HG03139 (cell line): Measurements from ENCODE around the gene LPIN1.
"Not testable (repeated sequence)": the region's sequence is repeated elsewhere in the genome, so short reads cannot be mapped to it uniquely, and the experiment has no call there.

Experiments
- ATAC-seq: cut with Tn5 transposase; IDR thresholded peaks from one replicate; pipeline ENCODE4 v1.9.1; 2021; ENCODE audit not compliant: unreplicated experiment

The LPIN1 gene

DNA sequence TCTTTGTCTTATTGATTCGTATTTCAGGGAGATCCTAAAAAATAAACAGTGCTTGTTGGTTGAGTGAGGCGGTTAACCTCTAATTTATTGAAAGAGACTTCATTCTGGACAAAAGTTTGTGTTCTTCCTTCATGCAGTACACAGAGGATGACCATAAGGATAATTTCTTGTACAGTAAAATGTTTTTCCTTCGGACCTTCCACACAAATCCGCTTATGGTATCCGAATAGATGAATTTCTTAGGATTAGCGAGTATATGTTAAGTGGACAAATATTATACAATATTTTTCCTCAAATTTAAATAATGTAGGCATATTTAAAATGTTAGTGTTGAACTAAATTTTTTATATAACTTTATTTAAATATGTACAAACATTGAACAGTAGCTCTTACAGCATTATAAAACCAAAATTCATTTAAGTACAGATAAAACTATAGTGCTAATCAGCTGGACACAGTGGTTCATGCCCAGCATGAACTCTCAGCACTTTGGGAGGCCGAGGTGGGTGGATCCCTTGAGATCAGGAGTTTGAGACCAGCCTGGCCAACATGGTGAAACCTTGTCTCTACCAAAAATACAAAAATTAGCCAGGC lies 84.4 kb downstream of the LPIN1 start:
- no peak for ATAC-seq

DNA sequence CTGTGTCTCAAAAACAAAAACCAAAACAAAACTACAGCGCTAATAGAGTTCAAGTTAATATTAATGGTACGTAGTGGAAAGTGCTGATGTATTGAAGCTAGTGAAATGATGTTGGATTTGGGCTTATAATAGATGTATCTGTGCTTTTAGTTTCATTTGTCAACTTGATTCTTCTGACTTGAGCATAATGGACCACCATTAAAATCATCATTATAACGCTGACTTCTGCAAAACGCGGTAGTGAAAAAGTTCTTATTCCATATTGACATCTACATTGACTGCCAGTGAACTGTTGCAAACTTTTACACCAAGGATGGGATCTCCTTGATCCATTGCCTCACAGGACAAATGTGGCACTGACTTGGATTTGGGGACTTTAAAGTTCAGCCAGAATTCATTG lies 85.0 kb downstream of the LPIN1 start:
- no peak for ATAC-seq

DNA sequence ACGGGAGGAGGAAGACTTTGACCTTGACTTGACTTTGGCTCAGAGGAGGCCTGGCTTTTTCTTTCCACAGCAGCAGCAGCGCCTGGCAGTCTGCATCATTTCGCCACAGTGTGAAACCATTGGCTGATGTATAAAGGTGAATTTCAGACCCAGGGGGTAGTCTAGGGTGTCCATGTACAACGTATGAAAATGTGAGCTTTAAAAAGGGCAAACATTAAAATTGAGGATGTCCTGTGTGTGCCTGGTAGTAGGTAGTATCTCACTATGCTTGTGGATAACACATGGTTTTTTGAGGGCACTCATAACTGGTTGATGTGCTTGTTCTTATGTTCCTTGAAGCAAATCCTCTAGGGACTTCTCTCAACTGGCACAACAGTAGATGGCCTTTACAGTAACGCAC lies 86.1 kb downstream of the LPIN1 start:
- ATAC-seq: no peak

DNA sequence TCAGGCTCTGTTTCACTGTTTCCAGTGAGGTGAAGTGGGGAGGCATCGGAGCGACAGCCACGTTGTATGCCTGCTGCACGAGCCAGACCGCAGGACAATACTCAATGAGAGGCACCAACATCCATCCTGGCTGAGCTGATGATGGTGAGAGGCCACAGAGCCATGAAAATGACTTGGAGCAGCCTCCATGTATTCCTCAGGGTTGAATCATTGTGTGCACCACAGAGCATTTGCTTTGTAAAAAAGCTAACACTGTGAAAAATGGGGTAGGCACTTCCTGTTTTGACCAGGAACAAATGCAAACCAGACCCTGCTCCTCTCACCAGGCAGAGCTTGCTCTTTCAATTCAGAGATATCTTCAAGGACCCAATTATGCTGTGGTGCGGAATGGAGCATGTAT lies 87.2 kb downstream of the LPIN1 start:
- no peak for ATAC-seq

DNA sequence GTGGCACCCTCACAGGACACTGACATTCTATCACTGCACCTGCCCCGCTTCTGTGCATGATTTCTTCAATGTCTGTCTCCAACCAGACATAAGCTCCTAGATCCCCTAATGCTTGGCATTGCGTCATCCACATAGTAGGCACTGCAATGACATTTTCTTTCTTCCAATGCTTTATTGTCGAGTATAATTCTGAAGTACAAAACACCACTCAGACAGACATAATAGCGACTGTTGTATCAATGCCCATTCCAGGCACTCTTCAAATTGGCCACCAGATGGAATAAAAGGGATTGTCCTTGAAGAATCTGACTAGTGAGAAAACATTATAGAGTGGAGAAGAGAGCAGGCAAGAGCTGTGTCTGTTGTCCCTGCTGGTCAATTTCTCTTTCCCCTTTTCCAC lies 89.0 kb downstream of the LPIN1 start:
- ATAC-seq: no peak

DNA sequence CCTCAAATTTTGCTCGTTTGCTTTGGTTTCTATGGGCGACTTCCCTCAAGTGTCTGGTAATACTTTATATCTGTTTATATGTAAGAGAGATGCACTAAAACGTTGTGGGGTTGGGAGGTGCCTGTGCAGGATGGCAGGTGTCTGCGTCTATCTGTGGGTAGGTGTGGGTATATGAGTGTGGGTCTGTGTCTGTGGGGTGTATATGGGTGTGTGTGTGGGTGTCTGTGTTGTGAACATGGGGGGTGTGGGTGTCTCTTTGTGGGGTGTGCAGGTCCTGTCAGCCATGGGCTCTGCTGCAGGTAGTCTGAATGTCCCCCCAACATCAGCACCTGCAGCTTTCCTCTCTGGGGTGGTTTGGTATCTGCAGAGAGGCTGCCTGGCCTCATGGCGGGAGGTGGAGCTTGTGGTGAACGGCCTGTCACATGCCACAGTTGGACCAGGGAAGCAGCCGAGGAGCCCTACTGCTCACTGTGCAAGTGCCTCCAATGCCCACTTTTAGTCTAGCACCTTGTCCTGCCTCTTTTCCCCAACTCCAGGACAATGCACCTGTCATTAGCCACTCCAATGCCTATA lies 90.3 kb downstream of the LPIN1 start:
- no peak for ATAC-seq

DNA sequence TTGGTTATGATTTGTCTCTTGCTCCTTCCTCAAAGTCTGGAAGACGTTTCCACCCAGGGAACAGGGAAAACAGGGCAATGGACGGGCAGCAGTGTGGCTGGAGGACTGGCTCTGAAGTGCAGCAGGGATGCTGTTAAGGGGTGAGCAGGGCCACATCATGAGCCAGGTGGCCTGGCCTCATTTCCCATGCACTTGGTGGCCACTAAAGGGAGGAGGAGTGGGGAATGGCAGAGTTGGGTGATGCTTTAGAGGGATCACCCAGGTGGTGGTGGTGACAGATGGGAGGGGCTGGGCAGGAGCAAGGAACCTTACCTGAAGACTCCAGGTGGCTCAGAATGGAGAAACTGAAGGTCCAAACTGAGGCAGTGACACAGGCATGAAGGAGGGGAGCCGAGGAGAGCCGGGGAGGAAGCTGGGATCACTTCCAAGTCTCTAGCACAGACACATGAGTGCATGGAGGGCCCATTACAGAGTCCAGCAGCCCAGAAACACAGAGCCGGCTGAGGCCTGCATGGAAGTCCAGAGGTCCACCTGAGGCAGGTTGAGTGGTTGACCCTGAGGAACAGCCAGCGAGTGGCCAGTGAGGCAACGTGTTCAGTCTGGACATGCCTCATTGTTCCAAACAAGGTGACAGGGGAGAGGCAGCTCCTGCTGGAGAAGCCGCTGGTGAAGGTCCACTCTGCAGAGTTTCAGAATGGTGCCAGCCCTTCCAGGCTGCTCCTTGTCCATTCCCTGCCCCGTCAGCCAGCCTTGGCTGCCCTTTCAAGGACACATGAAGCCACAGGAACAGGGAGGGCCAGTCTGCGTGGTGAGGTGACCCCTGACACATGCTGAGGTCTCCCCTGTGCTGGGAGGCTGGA lies 91.7 kb downstream of the LPIN1 start:
- ATAC-seq: no peak

DNA sequence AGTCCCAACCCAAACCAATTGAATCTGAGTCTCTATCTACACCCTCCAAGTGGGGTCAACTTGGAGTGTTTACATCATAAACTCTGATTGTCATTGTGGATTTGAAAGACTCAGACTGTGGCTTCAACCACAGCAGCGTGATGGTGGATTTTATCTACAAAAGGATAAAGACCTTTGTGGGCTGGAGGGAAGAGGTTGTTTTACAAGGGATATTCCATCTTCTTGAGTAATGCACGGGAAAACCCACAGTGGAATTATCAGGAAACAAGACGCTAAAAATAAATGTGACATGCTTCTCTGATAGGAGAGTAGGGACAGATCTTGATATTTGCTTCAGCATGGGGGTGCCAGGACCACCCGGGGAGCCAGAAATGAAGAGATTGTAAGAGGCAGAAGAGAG lies 93.5 kb downstream of the LPIN1 start:
- no peak for ATAC-seq

DNA sequence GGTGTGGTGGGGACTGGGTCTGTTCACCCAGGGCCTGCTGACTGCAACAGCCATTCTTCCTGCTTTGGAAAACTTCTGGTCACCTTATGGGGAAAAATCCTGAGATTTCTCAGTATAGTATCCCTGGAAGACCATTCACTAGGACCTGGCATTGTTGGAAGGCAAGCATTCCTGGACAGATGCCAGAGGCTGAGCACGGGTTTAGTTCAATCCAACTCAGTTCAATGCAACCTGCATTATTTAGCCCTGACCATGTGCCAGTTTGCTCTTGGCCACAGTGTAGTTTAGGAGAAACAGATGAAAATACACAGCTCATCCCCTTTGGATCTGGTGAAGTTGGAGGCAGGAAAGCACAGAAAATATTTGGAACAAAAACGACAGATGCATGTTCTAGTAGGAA lies 95.9 kb downstream of the LPIN1 start:
- no peak for ATAC-seq

DNA sequence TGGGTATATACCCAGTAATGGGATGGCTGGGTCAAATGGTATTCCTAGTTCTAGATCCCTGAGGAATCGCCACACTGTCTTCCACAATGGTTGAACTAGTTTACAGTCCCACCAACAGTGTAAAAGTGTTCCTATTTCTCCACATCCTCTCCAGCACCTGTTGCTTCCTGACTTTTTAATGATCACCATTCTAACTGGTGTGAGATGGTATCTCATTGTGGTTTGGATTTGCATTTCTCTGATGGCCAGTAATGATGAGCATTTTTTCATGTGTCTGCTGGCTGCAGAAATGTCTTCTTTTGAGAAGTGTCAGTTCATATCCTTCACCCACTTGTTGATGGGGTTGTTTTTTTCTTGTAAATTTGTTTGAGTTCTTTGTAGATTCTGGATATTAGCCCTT lies 98.4 kb downstream of the LPIN1 start:
- ATAC-seq: not testable (repeated sequence)

DNA sequence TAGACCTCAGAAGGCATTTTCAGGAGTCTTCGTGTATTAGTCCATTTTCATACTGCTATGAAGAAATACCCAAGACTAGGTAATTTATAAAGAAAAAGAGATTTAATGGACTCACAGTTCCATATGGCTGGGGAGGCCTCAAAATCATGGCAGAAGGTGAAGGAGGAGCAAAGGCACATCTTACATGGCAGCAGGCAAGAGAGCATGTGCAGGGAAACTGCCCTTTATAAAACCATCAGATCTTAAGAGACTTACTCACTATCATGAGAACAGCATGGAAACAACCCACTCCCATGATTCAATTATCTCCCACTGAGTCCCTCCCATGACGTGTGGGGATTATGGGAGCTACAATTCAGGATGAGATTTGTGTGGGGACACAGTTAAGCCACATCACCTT lies 101.5 kb downstream of the LPIN1 start:
- not testable (repeated sequence) for ATAC-seq

DNA sequence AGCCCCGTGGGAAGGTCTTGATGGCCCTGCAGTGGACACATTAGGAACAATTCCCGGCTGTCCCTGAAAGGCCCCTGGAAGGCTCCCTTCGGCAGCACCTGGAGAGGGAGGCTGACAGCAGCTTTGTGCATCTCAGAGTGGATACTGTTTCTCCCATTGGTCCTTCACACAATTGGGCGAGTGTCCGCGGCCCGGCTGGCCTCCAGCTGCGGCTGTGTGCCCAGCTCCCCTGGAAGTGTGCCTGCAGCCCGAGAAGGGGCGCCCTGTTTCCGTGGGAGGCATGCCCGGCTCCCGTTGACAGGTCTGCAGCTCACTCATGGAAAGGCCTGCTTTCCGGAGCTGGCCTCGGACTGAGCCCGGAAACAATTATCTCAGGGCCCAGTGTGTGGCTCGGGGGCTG lies 103.7 kb downstream of the LPIN1 start:
- no peak for ATAC-seq

DNA sequence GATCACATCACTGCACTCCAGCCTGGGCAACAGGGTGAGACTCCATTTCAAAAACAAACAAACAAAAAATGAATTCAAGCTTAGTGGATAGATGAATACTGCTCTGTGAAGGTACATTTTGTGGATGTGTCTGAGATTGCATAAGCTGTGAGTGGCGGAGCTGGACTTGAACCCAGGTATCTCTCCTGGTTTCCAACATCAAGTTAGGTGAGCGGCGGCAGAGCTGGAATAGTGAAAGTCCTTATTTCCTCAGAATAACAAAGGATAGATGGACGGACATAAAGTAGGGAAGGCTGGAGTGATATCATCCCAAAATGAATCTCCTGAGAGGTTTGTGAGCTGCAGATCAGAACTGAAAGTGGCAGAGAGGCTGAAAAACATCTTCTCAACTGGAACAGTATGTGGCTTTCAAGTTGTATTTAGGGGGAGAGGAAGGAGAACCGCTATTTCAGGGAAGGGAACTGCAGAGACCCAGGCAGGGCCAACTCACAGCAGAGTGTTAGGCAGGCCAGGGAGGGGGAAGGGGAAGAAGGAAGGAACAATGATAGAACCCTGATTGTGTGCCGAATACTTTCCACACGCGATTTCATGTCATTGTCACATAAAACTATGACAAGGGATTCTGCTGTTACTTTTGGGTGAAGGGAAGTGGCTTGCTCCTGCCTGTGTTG lies 106.2 kb downstream of the LPIN1 start:
- no peak for ATAC-seq

DNA sequence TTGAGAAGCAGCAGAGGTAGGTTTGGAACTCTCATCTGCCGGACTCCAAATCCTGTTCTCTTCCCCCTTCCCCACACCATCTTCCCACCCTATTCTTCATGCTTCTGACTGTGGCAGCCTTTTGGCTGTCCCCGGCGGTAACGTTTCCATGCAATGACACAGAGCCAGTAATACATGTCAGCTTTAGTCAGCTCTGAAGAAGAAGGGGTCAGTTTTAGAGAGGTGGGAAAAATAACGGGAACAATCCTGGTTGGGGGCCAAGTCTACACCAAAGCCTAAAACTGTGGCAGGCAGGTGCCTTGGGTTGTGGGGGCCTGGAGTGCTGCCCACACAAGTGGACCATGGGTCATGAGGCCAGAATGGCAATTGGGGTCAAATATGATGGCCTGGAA lies 106.8 kb downstream of the LPIN1 start:
- no peak for ATAC-seq

DNA sequence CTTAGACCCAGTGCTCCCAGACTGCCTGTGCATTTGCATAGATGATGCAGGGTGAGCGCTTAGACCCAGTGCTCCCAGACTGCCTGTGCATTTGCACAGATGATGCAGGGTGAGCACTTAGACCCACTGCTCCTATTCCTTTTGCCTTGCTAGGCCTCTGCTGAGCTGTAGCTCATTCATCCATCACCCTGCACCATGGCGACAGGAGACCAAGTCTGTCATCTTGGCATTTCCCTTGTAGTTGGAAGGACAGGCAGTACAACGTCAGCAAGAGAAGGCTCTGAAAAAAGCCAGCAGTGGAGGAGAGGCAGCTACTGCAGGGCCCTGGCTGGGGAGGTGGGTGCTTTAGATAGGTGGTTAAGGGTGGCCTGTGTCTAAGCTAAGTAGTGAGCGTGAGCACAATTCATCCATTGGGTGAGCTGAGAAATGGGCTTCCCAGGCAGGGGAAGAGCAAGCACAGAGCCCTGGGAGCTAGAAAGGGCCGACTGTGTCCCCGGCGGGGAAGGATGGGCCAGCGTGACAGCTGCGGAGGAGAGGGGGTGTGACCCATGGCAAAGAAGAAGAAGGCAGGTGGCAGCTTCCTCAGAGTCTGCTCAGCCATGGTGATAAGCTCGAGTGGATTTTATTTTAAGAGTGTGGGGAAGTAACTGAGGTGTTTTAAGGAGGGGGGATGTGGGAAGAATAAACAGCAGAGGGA lies 108.8 kb downstream of the LPIN1 start:
- no peak for ATAC-seq

DNA sequence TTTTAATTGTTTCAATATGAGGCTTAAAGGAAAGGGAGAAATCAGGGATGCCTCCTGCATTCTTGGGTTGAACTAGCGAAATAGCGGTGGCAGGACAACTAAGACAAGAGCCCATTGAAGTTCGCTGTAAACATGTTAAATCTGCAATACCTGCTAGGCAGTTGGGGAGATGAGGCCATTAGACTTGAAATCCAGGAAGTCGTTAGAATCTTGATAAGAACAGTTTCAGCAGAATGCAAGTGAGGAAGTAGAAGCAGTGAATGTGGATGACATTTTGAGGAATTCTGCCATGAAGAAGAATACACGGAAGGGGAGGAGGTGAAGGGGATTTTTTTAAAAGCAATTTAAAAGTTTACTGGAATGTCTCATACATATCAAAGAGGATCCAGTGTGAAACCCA lies 109.7 kb downstream of the LPIN1 start:
- ATAC-seq: no peak

DNA sequence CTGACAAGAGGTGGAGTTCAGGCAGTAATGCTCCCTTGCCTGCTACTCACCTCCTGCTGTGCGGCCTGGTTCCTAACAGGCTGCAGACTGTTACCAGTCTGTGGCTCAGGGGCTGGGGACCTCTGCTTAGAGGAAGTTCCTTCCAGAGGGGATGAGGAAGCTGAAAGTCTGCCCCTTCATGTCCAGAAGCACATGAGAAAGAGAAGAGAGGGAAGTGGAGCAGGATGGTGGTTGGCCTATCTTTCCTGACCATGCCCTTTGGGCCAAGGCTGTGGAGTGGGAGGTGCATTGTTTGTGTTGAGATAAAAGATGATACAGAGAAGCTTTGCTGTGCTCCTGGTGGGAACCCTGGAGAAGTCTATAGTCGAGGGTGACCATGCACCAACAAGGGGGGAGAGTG lies 112.5 kb downstream of the LPIN1 start:
- no peak for ATAC-seq

DNA sequence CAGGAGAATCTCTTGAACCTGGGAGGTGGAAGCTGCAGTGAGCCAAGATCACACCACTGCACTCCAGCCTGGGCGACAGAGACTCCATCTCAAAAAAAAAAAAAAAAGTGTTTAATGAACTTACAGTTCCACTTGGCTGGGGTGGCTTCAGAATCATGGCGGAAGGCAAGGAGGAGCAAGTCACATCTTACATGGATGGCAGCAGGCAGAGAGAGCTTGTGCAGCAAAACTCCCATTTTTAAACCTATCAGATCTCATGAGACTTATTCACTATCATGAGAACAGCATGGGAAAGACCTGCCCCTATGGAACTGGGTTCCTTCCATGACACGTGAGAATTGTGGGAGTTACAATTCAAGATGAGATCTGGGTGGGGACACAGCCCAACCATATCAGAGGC lies 113.5 kb downstream of the LPIN1 start:
- ATAC-seq: not testable (repeated sequence)

DNA sequence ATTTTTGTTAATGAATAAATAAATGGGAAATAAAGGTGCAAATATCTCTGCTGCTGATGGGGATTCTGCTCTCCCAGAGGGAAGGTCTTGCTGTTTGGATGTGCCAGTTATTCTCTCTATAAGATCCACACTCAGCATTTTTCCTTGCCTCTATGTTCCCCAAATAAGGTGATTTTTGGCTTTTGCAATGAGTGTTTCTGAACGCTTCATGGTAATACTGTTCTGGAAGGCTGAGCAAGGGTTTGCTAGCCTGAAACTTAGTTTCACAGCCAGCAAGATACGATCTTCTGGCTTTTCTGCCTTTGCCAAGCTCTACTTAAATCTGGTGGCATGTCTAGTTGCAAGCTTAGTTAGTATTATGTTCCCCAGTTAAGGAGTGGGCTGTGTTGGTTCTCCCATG lies 114.6 kb downstream of the LPIN1 start:
- ATAC-seq: no peak

DNA sequence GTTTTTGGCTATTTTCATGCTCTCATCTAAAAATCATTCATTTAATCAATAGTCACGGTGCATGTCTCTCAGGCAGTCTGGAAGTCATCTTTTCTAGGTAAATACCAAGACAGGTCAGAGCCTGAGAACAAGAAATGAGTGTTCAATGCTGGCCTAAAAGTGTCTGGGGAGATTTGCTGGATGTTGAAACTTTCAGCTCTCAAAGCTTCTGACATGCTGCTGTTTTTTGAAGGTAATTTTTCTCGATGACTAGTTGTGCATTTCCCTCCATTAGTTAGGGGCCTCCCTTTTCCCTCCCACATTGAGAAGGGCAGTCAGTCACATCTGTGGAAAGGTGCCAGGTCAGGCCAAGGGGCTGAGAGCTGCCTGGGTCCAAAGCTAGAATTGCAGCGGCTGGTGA lies 115.6 kb downstream of the LPIN1 start:
- ATAC-seq: no peak

DNA sequence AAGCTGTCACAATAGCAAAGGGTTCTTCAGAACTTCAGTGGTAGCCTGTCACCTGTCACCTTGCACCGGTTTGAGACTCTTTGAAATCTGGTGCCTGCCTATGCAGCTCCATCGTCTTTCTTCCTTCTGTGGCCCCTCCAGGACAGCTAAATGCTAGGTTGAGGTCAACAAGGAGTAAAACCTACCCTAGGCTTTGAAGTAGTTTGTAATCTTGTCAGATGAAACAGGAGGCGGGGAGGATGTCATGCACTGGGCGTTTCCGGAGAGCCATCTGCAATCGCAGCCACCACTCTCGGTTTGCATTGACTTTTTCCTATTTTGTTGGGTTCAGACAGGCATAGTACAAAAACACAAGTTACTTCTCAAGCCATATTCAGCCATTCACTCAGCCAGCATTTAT lies 116.7 kb downstream of the LPIN1 start:
- peak; percentile 38 for ATAC-seq
